Measurements from ENCODE around the gene ZDHHC15. TPM values are rescaled to one million over a fixed set of nuclear protein-coding genes. Genes with fewer than 3 reads are reported as not detected.
"Not testable (repeated sequence)": the region's sequence is repeated elsewhere in the genome, so short reads cannot be mapped to it uniquely, and the experiment has no call there.

ZDHHC15 gene
- total RNA-seq, 2 donors from 2014 or later = 2.3 TPM; not detected in 1

DNA sequence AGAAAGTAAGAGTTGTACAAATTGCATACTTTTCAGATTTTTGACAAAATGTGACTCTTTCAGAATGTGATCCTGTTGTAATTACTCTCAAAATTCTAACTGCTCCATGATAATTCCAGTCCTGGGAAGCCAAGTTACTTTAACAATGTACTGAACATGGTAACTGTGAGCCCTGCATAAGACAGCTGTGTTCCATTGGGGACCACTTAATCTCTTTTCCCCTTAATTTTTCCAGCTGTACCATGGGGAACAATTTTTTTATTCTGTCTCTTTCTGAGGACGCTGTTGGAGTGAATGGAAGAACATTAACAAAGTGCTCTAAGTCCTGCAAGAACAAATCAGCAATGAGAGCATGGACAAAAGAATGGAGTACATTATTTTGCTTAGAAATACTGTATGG, 153.1 kb downstream of the ZDHHC15 start:
- Histone ChIP-seq H3K4me3 (no peak overlapping the region), H3K27ac (no peak overlapping the region), H3K9me3 (no peaks in the 10 kb centered on the region), H3K27me3 (no peaks in the 10 kb centered on the region), H3K36me3 (replicated peaks in 1 of 2; ENCODE audit: insufficient read depth in 1 of 2, low read depth in 2 of 2) (no peaks in the 10 kb centered on the region), H3K4me1 (no peaks in the 10 kb centered on the region)
- intact Hi-C loops (cut with DNase I) = no loop called here
- TF ChIP-seq, protein P1, sequence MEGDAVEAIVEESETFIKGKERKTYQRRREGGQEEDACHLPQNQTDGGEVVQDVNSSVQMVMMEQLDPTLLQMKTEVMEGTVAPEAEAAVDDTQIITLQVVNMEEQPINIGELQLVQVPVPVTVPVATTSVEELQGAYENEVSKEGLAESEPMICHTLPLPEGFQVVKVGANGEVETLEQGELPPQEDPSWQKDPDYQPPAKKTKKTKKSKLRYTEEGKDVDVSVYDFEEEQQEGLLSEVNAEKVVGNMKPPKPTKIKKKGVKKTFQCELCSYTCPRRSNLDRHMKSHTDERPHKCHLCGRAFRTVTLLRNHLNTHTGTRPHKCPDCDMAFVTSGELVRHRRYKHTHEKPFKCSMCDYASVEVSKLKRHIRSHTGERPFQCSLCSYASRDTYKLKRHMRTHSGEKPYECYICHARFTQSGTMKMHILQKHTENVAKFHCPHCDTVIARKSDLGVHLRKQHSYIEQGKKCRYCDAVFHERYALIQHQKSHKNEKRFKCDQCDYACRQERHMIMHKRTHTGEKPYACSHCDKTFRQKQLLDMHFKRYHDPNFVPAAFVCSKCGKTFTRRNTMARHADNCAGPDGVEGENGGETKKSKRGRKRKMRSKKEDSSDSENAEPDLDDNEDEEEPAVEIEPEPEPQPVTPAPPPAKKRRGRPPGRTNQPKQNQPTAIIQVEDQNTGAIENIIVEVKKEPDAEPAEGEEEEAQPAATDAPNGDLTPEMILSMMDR (IDR thresholded peaks at IDR 0.05) = no peak
- no peak for TF ChIP-seq POLR2A (IDR thresholded peaks at IDR 0.05)
- DNase-seq (no peak), ATAC-seq (no peak)
- 72 to 89% methylated on average over 1 of the region's 1 CpG for WGBS, 2 donors

DNA sequence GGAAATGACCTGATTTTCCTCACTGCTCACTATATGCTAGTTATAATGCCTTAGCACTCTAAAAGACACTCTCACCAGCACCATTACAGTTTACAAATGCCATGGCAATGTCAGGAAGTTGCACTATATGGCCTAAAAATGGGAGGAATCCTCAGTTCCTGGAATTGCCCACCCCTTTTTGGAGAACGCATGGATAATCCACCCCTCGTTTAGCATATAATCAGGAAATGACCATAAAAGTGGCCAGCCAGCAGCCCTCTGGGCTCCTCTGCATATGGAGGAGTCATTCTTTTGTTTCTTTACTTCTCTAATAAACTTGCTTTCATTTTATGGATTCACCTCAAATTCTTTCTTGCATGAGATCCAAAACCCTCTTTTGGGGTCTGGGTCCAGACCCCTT, 156.0 kb downstream of the ZDHHC15 start:
- H3K4me3 ChIP-seq = no peak overlapping the region
- TF ChIP-seq POLR2A (IDR thresholded peaks at IDR 0.05) = no peak
- TF ChIP-seq, protein P1 (IDR thresholded peaks at IDR 0.05) = no peak
- DNase-seq (no peak), ATAC-seq (no peak)
- no peaks in the 10 kb centered on the region for H3K36me3 ChIP-seq (replicated peaks in 1 of 2; ENCODE audit: insufficient read depth in 1 of 2, low read depth in 2 of 2)
- H3K9me3 ChIP-seq = no peaks in the 10 kb centered on the region
- H3K27ac ChIP-seq = no peak overlapping the region
- no peaks in the 10 kb centered on the region for H3K4me1 ChIP-seq
- no peaks in the 10 kb centered on the region for H3K27me3 ChIP-seq
- 81 to 92% methylated on average over 2 of the region's 2 CpGs for WGBS, 2 donors
- intact Hi-C loops (cut with DNase I) = no loop called here

DNA sequence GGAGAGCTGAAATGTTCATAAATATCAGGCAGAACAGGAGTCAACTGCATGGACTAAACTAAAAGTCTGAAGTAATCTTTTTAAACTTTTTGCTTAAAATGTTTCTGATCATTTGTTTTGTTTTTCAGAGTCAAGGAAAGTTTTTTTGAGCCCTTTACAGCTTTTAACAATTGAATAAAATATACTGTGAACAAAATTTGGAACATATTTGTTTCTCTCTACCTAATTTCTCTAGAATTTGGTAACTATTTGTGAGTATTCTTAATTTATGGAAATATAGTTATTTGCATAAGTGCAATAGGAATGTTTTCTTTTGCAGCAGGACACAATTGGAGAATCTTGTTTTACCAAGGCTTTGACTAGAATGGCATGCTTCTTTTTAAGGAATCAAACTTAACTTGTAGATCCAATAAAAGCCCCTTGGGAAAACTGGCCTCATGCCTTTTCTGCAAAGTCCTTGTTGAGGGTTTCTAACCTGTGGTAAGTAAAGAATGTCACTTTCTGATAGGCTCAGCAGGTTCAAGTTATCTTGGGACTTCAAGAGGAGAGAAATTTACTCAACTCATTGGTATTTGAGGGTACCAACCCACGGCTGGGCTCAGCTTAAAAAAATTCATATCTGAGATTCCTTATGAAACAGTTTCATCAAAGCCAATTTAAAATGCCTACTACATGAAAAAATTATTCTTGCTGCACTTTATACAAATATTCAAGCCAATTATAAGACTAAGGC, 157.4 kb downstream of the ZDHHC15 start:
- DNase-seq = no peak
- no peak overlapping the region for H3K4me3 ChIP-seq
- H3K27ac ChIP-seq = no peak overlapping the region
- no peaks in the 10 kb centered on the region for H3K36me3 ChIP-seq (replicated peaks in 1 of 2; ENCODE audit: insufficient read depth in 1 of 2, low read depth in 2 of 2)
- H3K27me3 ChIP-seq = no peaks in the 10 kb centered on the region
- intact Hi-C loops (cut with DNase I) = no loop called here
- TF ChIP-seq POLR2A (IDR thresholded peaks at IDR 0.05) = no peak
- TF ChIP-seq, protein P1 (IDR thresholded peaks at IDR 0.05) = no peak
- 100% methylated on average over 1 of the region's 1 CpG for WGBS, 2 donors
- no peak for ATAC-seq
- no peaks in the 10 kb centered on the region for H3K4me1 ChIP-seq
- no peaks in the 10 kb centered on the region for H3K9me3 ChIP-seq

DNA sequence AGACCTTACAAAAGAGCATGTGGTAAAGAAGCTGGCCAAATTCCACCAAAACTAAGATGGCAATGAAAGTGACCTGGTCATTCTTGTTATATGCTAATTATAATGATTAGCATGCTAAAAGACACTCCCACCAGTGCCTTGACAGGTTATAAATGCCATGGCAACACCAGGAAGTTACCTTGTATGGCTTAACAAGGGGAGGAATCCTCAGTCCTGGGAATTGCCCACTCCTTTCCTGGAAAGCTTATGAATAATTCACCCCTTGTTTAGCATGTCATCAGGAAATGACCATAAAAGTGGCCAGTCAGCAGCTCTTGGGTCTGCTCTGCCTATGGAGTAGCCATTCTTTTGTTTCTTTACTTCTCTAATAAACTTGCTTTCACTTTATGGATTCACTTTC, 161.0 kb downstream of the ZDHHC15 start:
- intact Hi-C loops (cut with DNase I) = no loop called here
- H3K4me3 ChIP-seq = no peak overlapping the region
- TF ChIP-seq, protein P1 (IDR thresholded peaks at IDR 0.05) = no peak
- no peak for TF ChIP-seq POLR2A (IDR thresholded peaks at IDR 0.05)
- no peaks in the 10 kb centered on the region for H3K27me3 ChIP-seq
- no peak overlapping the region for H3K27ac ChIP-seq
- no peaks in the 10 kb centered on the region for H3K4me1 ChIP-seq
- DNase-seq (no peak), ATAC-seq (no peak)
- H3K36me3 ChIP-seq (replicated peaks in 1 of 2; ENCODE audit: insufficient read depth in 1 of 2, low read depth in 2 of 2) = no peaks in the 10 kb centered on the region
- H3K9me3 ChIP-seq = no peaks in the 10 kb centered on the region

DNA sequence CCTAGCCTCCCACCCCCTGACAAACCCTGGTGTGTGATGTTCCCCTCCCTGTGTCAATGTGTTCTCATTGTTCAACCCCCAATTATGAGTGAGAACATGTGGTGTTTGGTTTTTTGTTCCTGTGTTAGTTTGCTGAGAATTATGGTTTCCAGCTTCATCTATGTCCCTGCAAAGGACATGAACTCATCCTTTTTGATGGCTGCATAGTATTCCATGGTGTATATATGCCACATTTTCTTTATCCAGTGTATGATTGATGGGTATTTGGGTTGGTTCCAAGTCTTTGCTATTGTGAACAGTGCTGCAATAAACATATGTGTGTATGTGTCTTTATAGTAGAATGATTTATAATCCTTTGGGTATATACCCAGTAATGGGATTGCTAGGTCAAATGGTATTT, 174.2 kb downstream of the ZDHHC15 start:
- ATAC-seq; H3K4me3 ChIP-seq; H3K4me1 ChIP-seq; intact Hi-C loops (cut with DNase I); H3K9me3 ChIP-seq; H3K27ac ChIP-seq; DNase-seq; H3K36me3 ChIP-seq (replicated peaks in 1 of 2; ENCODE audit: insufficient read depth in 1 of 2, low read depth in 2 of 2); H3K27me3 ChIP-seq: not testable (repeated sequence)

All from body of pancreas (tissue), 4 donors.